ENCODE data around the gene NRIP1.

The NRIP1 gene

DNA sequence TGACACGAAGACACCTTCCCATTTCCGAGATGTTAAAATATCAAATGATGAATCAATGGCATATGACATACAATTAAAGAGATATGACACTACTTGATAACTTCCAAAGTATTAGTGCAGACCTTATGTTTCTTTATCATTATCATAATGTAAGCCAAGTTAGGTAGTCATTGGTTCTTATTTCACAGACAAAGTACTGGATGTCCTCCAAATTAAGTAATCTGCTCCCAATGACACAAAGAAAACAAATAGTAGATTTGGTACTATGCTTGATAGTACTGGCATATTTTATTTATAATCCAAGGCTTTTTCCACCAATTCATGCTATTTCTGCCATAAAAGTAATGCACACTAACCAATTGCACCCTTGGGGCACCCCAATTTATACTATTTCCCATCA lies 11.9 kb upstream of the NRIP1 start:
- POLR2A ChIA-PET: no interaction called here
- TF ChIP-seq CTCF (IDR thresholded peaks at IDR 0.05; ENCODE audit: control extremely low read depth, extremely low read depth, low read depth, missing control alignments): no peak
- no peak for DNase-seq (ENCODE audit: extremely low spot score)
- CTCF ChIA-PET: no interaction called here

- ChIA-PET POLR2A (no interaction called here), CTCF (no interaction called here)
- no peak for TF ChIP-seq CTCF (IDR thresholded peaks at IDR 0.05; ENCODE audit: control extremely low read depth, extremely low read depth, low read depth, missing control alignments)
- no peak for DNase-seq (ENCODE audit: extremely low spot score)
Measured at GRCh38 chr21:15071009-15071408, 6.2 kb upstream of the NRIP1 start.

GRCh38 chr21:15066123-15066575 lies 1.3 kb upstream of the NRIP1 start:
- DNase-seq (ENCODE audit: extremely low spot score): no peak
- no peak for TF ChIP-seq CTCF (IDR thresholded peaks at IDR 0.05; ENCODE audit: control extremely low read depth, extremely low read depth, low read depth, missing control alignments)
- ChIA-PET CTCF (interaction anchor here (1.4 to 2.1 kb wide), 3 partner anchors 9 to 417 kb away, joined by 5 to 7 read pairs (median 5); no protein-coding TSS in a partner anchor), POLR2A (no interaction called here)

DNA sequence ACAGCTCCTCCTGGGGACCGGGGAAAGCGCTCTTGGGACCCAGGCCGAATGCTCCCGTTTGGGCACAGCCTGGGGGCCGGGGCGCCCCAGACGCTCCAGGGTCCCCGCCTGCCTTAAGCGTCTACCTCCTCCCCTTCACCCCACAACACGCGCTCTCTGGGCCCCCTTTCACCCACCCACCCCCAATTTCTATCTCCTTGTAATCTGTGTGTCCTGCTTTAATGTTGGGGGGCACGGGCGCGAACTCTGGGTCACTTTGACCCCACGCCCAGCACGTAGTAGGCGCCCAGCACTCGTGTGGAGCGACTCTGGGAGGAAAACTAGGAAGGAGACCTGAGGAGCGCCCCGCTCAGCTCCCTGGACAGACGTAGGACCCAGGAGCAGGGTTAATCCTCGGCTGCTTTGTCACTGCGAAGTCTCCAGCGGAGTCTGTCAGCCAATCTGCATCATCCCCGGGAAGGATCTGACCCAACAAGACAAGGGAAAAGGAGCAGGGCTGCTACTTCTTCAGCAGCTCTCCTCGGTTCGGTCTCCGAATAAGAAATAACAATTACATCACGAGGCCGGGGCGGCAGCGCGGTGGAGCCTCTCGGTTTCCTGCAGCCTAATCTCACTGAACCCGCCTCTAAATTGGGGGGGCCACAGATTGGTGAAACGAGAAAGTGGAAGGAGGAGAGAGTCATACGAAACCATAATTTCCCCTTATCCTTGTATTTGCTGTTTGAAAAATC lies 757 bp upstream of the NRIP1 start:
- DNase-seq (ENCODE audit: extremely low spot score): peak; percentile 43
- no peak for TF ChIP-seq CTCF (IDR thresholded peaks at IDR 0.05; ENCODE audit: control extremely low read depth, extremely low read depth, low read depth, missing control alignments)
- ChIA-PET POLR2A (no interaction called here), CTCF (interaction anchor here (0.7 to 2.1 kb wide), 7 partner anchors 9 to 686 kb away, joined by 3 to 7 read pairs (median 4); no protein-coding TSS in a partner anchor)

- no peak for DNase-seq (ENCODE audit: extremely low spot score)
- CTCF ChIA-PET: interaction anchor here (1.1 to 2.1 kb wide), 4 partner anchors 7 to 684 kb away, joined by 3 to 5 read pairs (median 4); no protein-coding TSS in a partner anchor
Measured at GRCh38 chr21:15063814-15064575, 805 bp downstream of the NRIP1 start.

More at GRCh38 chr21:15063814-15064575, 805 bp downstream of the NRIP1 start:
- POLR2A ChIA-PET: no interaction called here
- no peak for TF ChIP-seq CTCF (IDR thresholded peaks at IDR 0.05; ENCODE audit: control extremely low read depth, extremely low read depth, low read depth, missing control alignments)
